ENCODE measurements around the gene SLC17A6. TPM values are rescaled to one million over a fixed set of nuclear protein-coding genes. Genes with fewer than 3 reads are reported as not detected.

Gene SLC17A6
- total RNA-seq = not detected
- long read RNA-seq = 0 reads

DNA sequence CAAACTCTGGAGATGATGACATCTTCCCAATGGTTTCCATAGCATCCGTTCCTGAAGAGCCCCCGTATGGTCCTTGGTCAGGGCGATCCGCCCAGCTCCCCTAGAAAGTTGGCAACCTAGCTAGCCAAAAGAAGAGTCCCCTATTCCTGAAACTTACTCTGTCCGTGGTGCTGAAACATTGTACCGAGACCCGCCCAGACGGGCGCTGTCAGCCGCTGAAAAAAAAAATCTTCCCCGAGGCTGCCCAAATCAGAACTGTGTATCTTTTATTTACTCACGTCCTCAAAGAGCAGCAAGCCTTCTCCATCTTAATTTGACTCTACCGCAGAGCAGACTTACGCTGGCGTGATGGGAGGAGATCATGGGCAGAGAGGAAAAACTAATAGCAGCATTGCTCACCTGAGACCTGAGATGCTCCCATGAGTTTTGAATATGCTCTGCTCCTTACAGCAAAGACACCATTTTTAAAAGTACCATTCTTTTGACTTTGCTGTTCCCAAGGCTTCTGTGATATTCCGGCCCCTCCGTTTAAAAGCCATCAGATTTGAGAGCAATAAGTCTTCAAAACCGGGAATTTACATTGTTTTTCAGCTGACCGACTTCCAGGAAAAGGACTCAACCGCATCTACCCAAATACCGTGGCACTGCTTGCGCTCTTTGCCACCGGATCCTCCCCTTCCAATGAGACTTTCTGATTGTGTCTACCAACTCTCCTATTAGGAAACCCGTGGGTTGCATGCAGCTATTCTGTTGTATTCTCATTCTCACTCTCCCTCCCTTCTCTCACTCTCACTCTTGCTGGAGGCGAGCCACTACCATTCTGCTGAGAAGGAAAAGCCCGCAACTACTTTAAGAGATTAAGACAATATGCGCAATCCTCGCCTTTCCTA, at the start of gene SLC17A6:
TSS of gene SLC17A6 (plus strand) at position 786 of the 890 bp plus-strand sequence. CDS start 153 bp downstream, outside the sequence.
- ATAC-seq (no peak), DNase-seq (no peak)
- intact Hi-C loops (cut with DNase I, micrococcal nuclease) = no loop called here

DNA sequence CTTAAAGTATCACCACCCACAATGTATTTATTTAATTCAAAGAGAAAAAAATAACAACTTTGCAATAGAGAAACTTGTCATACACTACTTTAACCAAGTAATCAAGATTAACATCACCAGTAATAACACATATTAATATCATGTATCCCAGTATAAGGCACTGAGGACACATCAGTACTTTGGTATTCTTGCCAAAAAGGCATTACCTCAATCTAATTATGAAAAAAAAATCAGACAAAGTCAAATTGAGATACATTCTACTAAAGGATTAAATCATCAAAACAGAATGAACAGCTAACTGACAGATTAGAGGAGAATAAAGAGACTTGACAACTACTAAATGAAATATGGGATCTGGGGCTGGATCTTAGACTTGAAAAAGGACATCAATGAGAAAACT, 35.8 kb upstream of the SLC17A6 start:
- intact Hi-C loops (cut with DNase I, micrococcal nuclease) = loop anchor here in 1 of 2 donors (5.0 kb wide), 1 partner anchor 135 kb away; no protein-coding TSS in a partner anchor
- ATAC-seq = no peak
- DNase-seq = no peak

DNA sequence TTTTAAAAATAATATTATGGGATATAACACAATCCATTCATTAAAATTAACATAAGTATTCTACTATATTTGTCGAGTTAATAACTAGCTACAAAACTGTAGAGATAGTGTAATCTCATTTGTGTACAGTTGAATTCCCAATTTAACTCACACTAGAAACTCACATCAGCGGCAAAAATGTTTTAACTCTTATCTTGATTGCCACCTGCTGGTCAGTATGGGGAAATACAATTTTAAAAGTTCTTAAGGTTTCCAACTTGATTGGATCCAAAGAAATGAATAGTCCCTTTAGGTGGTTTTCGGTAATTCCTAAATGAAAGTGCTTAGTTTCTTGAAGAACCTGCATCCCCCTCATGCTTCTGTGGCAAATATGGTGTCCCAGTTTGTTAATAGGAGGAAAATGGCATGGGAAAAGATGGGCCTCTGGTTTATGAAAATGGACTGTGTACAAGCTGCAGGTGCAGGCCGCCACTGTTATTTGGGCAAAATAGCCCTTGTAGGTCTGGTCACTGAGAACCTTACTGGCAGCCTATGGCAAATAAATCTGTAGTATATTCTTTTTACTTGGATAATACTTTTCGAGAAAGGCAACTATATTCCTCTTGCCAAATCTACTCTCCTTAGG, 33.7 kb upstream of the SLC17A6 start:
- ATAC-seq = no peak
- DNase-seq = no peak
- intact Hi-C loops (cut with DNase I, micrococcal nuclease) = loop anchor here in 1 of 2 donors (5.0 kb wide), 1 partner anchor 137 kb away; no protein-coding TSS in a partner anchor

DNA sequence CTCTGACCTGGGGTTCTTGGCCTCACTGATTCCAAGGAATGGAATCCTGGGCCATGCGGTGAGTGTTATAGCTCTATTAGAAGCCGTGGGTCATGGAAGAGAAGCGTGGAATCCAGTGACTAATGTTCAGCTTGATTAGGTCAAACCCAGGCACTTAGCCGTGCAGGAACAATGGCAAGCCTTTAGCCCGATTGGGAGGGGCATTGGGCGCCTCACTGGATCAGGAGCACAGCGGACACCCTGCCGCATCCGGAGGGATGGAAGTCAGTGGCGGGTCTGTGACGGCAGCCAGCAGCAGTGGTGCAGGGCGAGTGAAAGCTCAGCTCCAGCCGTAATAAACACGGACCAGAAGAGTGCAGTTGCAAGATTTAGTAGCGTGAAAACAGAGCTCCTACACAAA, 20.5 kb upstream of the SLC17A6 start:
- intact Hi-C loops (cut with DNase I, micrococcal nuclease) = no loop called here
- DNase-seq (no peak), ATAC-seq (no peak)

DNA sequence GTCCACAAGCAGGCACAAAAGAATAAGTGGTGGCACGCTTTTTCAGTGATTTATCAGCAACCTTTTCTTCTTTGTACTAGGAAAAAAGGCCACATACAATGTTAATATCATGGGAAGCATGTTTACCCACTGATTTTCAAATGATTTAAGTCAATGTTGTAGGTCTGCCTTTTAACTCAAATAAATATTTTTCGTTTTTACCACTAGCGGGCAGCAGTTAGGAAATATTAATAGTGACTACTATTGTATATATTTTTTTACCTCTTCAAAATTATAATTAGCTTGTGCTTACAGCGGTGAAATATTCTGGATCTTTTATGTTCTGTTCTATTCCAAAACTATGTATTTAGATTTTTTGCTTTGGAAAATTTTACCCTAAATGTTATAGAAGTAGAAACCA, 6.4 kb upstream of the SLC17A6 start:
- DNase-seq (no peak), ATAC-seq (no peak)
- intact Hi-C loops (cut with DNase I, micrococcal nuclease) = loop anchor here in 1 of 2 donors (5.0 kb wide), 1 partner anchor 456 kb away; no protein-coding TSS in a partner anchor

DNA sequence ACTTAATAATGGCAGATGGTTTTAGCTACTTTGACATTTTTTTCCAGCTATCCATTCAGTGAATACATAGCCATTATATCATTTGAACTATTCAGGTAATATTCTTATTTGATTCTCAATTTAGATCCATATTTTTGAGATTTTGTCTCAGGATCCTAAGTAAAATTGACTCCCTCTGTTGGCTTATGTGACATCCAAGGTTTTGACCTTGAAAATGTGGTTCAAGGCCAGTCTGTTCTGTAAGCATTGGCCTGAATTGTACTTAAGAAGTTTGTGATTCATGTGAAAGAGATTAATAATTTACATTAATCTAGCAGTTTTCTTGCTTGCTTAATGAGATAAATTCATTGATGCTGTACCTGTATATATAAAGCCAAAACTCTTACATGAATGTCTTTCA, 1.6 kb upstream of the SLC17A6 start:
- no peak for ATAC-seq
- intact Hi-C loops (cut with DNase I, micrococcal nuclease) = no loop called here
- DNase-seq = no peak

DNA sequence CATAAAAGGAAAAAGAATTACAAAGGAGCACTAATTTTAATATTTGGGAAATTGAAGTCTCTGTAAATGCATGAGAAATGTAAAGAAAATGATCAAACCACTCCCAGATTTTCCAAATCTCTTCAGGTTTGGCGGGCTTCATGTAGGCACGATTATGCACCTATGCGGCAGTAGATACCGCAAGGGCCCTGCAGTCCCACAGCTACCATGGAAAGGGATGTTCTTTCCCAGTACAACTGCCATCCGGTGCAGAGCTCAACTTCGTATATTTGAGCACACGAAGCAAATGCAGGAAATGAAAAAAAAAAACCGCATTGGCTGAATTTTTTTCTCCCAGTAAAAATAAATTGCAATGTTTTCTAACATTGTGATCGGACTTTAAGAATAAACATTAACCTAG, 1.4 kb downstream of the SLC17A6 start:
- intact Hi-C loops (cut with DNase I, micrococcal nuclease) = no loop called here
- ATAC-seq (no peak), DNase-seq (no peak)

DNA sequence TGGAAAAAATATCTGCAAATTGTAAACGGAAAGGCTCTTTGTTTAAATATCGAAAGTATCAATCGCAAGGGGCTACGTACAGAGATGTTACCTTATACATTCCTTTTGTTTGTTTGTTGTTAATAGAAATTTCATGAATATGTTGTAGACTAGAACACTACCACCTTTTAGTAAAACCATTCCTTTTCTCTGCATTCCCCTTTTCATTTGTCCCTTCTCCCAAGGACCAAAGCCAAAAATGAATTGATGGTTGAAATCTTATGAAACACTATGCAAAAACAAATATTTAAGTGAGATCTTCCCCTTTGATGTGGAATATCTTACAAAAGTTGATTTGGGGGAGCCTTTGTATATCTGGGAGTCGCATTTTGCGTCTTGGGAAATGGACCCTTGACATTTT, 2.1 kb downstream of the SLC17A6 start:
- intact Hi-C loops (cut with DNase I, micrococcal nuclease) = no loop called here
- no peak for DNase-seq
- ATAC-seq = no peak

DNA sequence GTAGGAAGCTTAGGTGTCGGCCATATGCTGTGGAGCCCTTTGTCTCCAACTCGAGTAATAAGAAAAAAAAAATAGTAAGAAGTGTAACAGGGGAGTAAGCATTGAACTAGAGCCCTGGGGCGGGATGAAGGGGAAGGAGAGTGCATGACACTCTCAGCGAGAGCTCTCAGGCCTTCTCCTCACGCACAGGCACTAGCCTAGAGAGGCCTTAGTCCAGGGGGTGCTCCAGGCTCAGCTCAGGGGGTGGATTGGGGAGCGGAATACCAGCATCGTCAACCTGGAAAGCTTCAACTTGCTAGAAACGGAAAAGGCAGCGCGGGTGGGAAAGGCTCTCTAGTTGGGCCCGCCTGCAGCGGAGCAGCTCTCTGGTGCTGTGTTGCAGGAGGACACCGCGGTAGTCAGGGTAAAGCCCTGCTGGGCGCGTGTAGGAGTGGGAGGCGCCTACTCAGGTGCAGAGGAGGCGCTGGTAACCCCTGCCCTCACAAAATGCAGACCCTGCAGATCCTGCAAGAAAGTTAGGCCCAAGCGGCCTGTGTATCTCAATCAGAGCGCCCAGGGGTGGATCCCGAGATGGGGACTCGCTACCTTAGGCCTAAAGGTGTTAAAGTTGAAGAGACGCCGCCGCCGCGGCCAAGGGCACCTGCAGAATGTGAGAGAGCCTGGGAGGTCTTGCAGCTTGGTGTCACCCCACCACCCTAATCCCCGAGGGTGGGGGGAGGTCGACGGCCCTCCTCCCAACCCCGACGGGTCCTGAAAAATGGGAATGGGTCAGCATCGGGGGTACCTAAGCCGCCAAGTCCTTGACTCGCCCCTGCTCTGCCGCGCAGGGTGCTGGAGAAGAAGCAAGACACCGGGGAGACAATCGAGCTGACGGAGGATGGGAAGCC, 2.8 kb downstream of the SLC17A6 start:
- DNase-seq = no peak
- ATAC-seq = no peak
- intact Hi-C loops (cut with DNase I, micrococcal nuclease) = no loop called here

DNA sequence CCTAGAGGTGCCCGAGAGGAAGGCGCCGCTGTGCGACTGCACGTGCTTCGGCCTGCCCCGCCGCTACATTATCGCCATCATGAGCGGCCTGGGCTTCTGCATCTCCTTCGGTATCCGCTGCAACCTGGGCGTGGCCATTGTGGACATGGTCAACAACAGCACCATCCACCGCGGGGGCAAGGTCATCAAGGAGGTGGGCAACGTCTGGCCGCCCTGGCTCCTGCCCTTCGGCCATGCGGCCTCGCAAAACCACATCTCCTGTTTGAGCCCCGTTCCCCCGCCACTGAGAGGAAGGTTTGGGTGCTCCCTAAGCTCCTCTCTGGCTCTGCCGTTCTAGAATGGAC, 3.4 kb downstream of the SLC17A6 start:
- DNase-seq (no peak), ATAC-seq (no peak)
- intact Hi-C loops (cut with DNase I, micrococcal nuclease) = no loop called here

DNA sequence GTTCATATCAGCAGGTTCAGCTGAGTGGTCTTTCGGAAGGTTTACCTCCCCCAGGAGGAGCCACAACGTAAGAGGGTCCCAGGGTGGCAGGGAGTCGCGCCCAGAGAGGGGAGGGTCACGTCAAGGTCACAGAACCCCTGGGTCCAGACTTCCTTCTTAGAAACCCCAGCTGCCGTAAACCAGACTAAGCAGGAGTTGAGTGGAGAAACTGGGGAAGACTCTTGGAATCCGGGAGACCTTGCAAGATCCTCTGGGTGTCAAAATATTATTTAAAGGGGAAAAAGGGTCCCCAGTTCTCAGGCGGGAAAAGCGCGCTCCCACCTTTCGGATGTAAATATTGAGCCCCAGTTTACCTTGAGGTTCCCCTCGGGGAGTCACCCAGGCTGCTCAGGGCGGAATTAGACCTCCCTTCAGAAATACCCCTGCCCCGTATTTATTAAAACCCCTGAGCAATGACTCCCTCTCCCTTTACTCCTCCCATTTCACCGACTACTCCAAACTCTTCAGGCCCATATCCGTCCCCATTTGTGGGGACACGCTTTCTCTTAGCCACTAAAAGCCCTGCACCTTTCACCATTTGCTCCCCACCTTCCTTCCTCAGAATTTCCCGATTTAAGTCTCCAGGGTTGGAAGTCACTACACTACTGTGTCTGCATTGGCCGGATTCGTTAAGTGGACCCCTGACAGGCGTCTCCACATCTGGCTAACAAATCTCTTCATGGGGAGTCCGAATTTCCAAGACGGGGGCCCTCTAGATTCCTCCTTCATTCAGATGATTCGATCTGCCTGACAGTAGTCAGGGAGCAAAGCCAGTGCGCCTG, 4.2 kb downstream of the SLC17A6 start:
- intact Hi-C loops (cut with DNase I, micrococcal nuclease) = no loop called here
- DNase-seq = no peak
- ATAC-seq = no peak

DNA sequence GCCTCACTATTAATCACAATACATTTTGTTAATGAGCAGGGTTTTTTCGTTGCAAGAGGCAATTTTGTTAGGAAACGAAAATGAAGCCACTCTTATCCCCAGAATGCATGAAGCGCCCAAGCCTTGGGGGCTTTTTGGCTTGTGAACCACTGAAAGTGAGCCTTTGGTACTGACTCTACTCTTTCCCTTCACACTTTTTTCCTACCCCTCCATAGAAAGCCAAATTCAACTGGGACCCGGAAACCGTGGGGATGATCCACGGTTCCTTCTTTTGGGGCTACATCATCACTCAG, 4.8 kb downstream of the SLC17A6 start:
- intact Hi-C loops (cut with DNase I, micrococcal nuclease) = no loop called here

DNA sequence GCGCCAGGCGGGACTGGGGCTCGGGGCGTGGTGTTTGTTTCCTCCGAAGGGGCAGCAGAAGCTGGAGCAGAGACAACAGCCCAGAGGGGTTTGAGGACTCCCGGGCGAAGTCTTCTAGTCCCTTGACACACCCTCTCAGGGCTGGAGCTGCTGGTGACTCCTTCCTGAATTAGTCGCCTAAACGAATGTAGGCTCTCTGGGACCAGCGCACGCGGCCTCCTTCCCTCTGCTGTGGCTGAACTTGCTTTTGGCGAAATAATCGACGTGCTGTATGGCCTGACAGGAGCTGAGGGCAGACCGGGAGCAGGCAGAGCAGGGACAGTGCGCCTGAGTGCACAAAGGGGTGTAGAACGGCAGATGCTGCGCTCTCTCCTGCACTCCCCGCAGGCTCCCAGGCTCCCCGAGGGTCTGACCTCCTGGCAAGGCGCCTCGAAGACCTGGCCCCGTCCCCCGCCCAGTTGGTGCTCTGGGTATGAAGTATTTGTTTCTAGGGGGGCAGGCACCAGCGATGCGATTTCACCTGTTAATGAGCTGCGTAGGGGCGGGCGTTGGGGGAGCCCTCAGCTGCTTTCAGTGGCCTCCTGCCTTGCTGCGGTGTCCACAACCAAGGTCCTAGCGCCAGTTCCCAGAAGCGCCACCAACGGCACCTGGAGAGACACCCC, 5.3 kb downstream of the SLC17A6 start:
- intact Hi-C loops (cut with DNase I, micrococcal nuclease) = no loop called here
- ATAC-seq (no peak), DNase-seq (no peak)

More for the DNA sequence above, 4.8 kb downstream of the SLC17A6 start:
- no peak for DNase-seq
- no peak for ATAC-seq

DNA sequence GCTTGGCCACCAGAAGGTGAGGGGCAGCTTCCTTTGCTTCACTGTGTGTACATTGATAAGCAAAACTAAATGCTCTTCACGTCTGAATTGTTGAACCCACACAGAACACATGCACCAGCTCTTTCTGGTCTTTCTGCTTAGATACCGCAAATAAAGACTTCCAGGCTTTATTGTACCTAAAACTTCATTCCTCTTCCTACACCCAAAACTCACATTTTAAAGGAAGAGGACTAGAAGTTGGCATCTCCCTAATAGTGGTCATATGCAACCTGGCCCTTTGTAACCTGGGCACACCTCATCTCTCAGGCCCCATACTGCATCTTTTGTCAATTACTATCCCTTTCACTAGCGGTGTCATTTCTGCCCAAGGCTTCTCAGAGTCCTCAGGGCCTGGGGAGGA, 5.9 kb downstream of the SLC17A6 start:
- ATAC-seq (no peak), DNase-seq (no peak)
- intact Hi-C loops (cut with DNase I, micrococcal nuclease) = no loop called here

DNA sequence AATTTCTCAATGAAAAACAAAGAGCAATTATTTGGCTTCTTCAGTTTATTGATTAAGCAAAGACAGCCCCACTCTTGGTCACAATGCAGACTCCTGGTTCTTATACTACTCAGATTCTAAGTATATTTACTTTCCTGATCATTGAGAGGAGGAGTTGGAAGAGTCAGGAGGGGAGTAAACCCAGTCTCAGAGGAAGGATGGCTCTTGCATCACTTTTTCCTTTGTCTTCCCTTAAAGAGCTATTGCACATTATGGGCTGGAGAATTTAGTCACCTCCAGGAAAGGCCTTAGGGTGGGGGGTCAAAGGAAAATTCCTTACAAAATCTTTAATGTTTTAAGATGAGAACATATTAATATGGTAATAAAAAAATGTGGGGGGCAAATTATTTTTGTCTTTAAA, 8.1 kb downstream of the SLC17A6 start:
- intact Hi-C loops (cut with DNase I, micrococcal nuclease) = no loop called here
- DNase-seq (no peak), ATAC-seq (no peak)

DNA sequence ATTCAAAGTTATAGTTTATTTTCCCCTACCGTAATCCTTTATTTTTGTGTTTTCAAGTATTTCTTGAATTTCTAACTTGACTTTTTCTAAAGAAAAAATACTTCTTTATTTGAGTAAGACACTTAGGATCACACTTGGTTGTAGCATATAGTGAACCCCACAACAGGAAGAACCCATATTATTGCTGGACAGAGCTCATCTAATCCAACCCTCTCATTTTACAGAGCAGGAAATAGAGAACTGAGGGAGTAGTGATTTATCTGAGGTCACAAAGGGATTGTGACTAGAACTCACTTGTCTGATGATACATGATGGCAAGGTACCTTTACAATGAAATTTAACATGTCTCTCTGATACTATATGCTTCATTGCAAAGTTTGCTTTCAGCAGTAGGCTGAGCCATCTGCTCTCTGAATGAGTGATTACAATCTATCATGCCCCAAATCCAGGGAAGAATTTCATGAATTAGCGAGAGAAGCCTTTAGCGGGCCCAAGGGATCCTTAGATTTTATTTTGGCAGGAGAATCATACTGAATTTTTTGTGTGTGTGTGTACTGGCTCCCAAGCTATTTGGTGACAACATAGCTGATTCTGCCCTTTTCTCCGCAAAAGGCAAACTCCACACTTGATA, 9.8 kb downstream of the SLC17A6 start:
- intact Hi-C loops (cut with DNase I, micrococcal nuclease) = no loop called here
- DNase-seq = no peak
- ATAC-seq = no peak

DNA sequence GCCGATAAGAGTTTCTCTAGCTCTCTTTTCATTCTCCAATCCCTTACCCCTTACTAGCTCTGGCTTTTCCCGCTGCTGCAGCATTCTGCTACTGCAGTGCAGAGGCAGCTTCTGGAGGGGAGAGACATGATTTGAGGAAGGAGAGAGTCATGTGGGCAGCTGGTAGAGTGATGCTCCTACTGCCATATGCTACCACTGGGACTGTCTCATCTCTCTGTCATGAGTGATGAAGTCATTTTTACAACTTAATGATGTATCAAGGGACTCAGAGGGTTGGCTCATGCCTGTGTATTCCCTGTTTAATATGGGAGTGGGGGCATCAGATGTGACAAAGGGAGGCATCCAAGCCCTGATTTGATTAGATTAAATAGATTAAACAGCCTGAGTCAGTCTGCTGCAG, 11.3 kb downstream of the SLC17A6 start:
- no peak for DNase-seq
- intact Hi-C loops (cut with DNase I, micrococcal nuclease) = no loop called here
- ATAC-seq = no peak

DNA sequence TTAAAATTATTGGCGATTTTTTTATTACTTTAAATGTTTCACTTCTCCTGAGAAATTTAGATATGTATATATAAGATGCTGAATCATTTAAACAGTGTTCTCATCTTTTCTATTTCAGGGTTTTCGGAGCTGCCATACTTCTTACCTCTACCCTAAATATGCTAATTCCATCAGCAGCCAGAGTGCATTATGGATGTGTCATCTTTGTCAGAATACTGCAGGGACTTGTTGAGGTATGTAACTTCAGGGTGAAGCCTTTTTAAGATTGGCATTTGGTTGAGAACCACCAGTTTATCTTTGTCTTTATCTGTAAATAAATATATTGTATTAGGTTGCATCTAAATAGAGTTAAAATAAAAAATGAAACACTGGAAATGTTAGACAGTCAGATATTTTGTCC, 21.1 kb downstream of the SLC17A6 start:
- DNase-seq (no peak), ATAC-seq (no peak)
- intact Hi-C loops (cut with DNase I, micrococcal nuclease) = no loop called here
